Gastrocnemius medialis (tissue), 4 donors: ENCODE results near the gene OSTM1.

Experiments used
- POLR2A ChIP-seq, 2 donors: fragments of 450-650 bp; IDR thresholded peaks; one replicate each; pipeline ENCODE4 v1.6.1; 2017; ENCODE audit warnings: antibody characterized with exemption in 2 of 2, mild to moderate bottlenecking in 2 of 2, moderate library complexity in 2 of 2
- TF ChIP-seq, protein P1 (sequence below), 5 experiments: fragments of 450-650 bp in 3 of 5; fragments of 200-600 bp in 2 of 5; sonication (generic) in 2 of 5; IDR thresholded peaks in 4 of 5; conservative IDR thresholded peaks in 1 of 5; 1 replicate in 4 of 5; 2 replicates in 1 of 5; pipeline ENCODE4 v1.5.1; 2016 to 2019; ENCODE audit warnings: antibody characterized with exemption in 5 of 5, mild to moderate bottlenecking in 3 of 5, moderate library complexity in 3 of 5

DNA sequence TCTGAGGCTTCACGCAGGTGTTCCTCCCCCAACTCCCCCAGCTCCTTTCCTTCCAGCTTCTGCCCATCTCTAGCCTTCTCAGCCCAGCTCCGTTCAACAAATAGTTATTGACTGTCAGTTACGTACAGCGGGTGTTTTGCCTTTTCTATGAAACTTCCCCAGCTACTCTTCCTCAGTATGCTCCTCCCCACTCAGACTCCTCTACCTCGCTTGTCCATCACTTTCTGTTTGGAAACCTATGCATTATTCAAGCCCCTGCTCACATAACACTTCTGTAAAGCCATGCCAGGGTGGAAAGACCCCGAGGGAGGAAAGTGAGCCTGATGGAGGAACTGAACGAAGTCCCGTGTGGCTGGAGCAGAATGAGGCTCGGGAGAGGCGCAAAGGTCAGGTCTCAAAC is 47.1 kb upstream of the OSTM1 start:
- TF ChIP-seq, protein P1, sequence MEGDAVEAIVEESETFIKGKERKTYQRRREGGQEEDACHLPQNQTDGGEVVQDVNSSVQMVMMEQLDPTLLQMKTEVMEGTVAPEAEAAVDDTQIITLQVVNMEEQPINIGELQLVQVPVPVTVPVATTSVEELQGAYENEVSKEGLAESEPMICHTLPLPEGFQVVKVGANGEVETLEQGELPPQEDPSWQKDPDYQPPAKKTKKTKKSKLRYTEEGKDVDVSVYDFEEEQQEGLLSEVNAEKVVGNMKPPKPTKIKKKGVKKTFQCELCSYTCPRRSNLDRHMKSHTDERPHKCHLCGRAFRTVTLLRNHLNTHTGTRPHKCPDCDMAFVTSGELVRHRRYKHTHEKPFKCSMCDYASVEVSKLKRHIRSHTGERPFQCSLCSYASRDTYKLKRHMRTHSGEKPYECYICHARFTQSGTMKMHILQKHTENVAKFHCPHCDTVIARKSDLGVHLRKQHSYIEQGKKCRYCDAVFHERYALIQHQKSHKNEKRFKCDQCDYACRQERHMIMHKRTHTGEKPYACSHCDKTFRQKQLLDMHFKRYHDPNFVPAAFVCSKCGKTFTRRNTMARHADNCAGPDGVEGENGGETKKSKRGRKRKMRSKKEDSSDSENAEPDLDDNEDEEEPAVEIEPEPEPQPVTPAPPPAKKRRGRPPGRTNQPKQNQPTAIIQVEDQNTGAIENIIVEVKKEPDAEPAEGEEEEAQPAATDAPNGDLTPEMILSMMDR (IDR thresholded peaks at IDR 0.05 in 4 of 5, conservative IDR thresholded peaks at IDR 0.05 in 1 of 5): no peak
- no peak for TF ChIP-seq POLR2A (IDR thresholded peaks at IDR 0.05)
